Measurements from ENCODE around the gene ZDBF2.
"Not testable (repeated sequence)": the region's sequence is repeated elsewhere in the genome, so short reads cannot be mapped to it uniquely, and the experiment has no call there.

The ZDBF2 gene

GRCh38 chr2:206289391-206289790 is 14.9 kb downstream of the ZDBF2 start:
- no peak for TF ChIP-seq CTCF (IDR thresholded peaks at IDR 0.05; ENCODE audit: insufficient read depth, low read depth, low read length, missing control alignments)
- peak; percentile 15 for DNase-seq (ENCODE audit: low read depth)
- H3K4me3 ChIP-seq (ENCODE audit: low read length): no peak overlapping the region

GRCh38 chr2:206296128-206296527 is 21.7 kb downstream of the ZDBF2 start:
- H3K4me3 ChIP-seq (ENCODE audit: low read length): no peak overlapping the region
- TF ChIP-seq CTCF (IDR thresholded peaks at IDR 0.05; ENCODE audit: insufficient read depth, low read depth, low read length, missing control alignments): no peak
- peak; percentile 78 for DNase-seq (ENCODE audit: low read depth)

- H3K4me3 ChIP-seq (ENCODE audit: low read length); DNase-seq (ENCODE audit: low read depth): not testable (repeated sequence)
Observed at GRCh38 chr2:206299608-206300007, 25.1 kb downstream of the ZDBF2 start.

- H3K4me3 ChIP-seq (ENCODE audit: low read length): no peak overlapping the region
- DNase-seq (ENCODE audit: low read depth): no peak
- no peak for TF ChIP-seq CTCF (IDR thresholded peaks at IDR 0.05; ENCODE audit: insufficient read depth, low read depth, low read length, missing control alignments)
Observed at GRCh38 chr2:206305523-206306245, 31.2 kb downstream of the ZDBF2 start.

- H3K4me3 ChIP-seq (ENCODE audit: low read length): no peak overlapping the region
- no peak for DNase-seq (ENCODE audit: low read depth)
- no peak for TF ChIP-seq CTCF (IDR thresholded peaks at IDR 0.05; ENCODE audit: insufficient read depth, low read depth, low read length, missing control alignments)
Observed at GRCh38 chr2:206311026-206311425, 36.6 kb downstream of the ZDBF2 start.

GRCh38 chr2:206316141-206316540 is 41.7 kb downstream of the ZDBF2 start:
- no peak for DNase-seq (ENCODE audit: low read depth)

GRCh38 chr2:206323033-206323432 is 48.6 kb downstream of the ZDBF2 start:
- no peak for DNase-seq (ENCODE audit: low read depth)
- no peak for TF ChIP-seq CTCF (IDR thresholded peaks at IDR 0.05; ENCODE audit: insufficient read depth, low read depth, low read length, missing control alignments)
- H3K4me3 ChIP-seq (ENCODE audit: low read length): no peak overlapping the region

More at GRCh38 chr2:206316141-206316540, 41.7 kb downstream of the ZDBF2 start:
- TF ChIP-seq CTCF (IDR thresholded peaks at IDR 0.05; ENCODE audit: insufficient read depth, low read depth, low read length, missing control alignments): no peak
- no peak overlapping the region for H3K4me3 ChIP-seq (ENCODE audit: low read length)
